Measurements from ENCODE around the gene EDAR. TPM values are rescaled to one million over a fixed set of nuclear protein-coding genes. Genes with fewer than 3 reads are reported as not detected.

EDAR gene
- total RNA-seq, 1 experiment from 2014 or later, result 0.15 TPM

DNA sequence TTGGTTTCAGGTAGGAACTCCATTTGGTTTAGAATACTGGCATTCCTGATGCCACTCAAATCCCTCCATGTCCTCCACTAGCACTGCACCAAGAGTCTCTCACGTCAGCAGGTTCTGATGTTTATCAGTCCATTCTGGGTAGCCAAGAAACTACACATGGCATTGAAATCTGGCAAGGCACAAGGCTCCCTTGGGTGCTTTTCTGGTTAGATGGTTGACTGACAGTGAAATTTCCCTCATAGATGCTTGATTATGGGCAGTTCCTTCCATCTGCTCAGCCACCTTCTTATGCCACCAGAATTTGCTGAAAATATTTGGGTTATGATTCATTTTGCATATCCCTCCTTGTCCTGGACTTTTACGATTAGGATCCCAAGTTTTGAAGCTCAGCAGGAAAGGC lies 32.6 kb downstream of the EDAR start:
- BruUV-seq (replicated peaks), result no TSS peak
- intact Hi-C loops (cut with micrococcal nuclease), result no loop called here
- no peak overlapping the region for H3K4me3 ChIP-seq (replicated peaks in 1 of 2; ENCODE audit: low read depth in 1 of 2, low read length in 2 of 2)
- H3K36me3 ChIP-seq (ENCODE audit: control insufficient read depth in 1 of 2, insufficient read depth in 2 of 2, low read length in 2 of 2), result no peaks in the 10 kb centered on the region
- CTCF ChIA-PET, result no interaction called here
- no peak overlapping the region for H3K9ac ChIP-seq (ENCODE audit: low read length)
- DNase-seq (ENCODE audit: low read depth, low spot score) (no peak), ATAC-seq (no peak)
- TF ChIP-seq EZH2phosphoT487 (IDR thresholded peaks at IDR 0.05; ENCODE audit: borderline replicate concordance) (no peak), MAX (IDR thresholded peaks at IDR 0.05) (no peak), ZFX (IDR thresholded peaks at IDR 0.05) (no peak), YY1 (IDR thresholded peaks at IDR 0.05; ENCODE audit: extremely low read depth, insufficient replicate concordance, low read depth, low read length) (no peak), EZH2 (IDR thresholded peaks at IDR 0.05) (no peak), REST (IDR thresholded peaks at IDR 0.05; ENCODE audit: low read depth) (no peak), SIN3A (IDR thresholded peaks at IDR 0.05; ENCODE audit: low read depth) (no peak), CEBPB (IDR thresholded peaks at IDR 0.05; ENCODE audit: low read depth) (no peak), RAD21 (IDR thresholded peaks at IDR 0.05; ENCODE audit: low read depth) (no peak), ELF1 (IDR thresholded peaks at IDR 0.05; ENCODE audit: borderline replicate concordance, low read depth) (no peak), SRF (IDR thresholded peaks at IDR 0.05; ENCODE audit: low read depth) (no peak), FOSL1 (IDR thresholded peaks at IDR 0.05; ENCODE audit: low read depth) (no peak), ZBTB33 (IDR thresholded peaks at IDR 0.05; ENCODE audit: extremely low read depth, insufficient replicate concordance, low read length) (no peak), CTCF (IDR thresholded peaks at IDR 0.05 in 2 of 3, conservative IDR thresholded peaks at IDR 0.05 in 1 of 3; ENCODE audit: borderline replicate concordance in 1 of 3, insufficient read depth in 1 of 3, low read depth in 2 of 3, low read length in 2 of 3) (no peak), POLR2AphosphoS5 (IDR thresholded peaks at IDR 0.05; ENCODE audit: low read depth, low read length) (no peak), ZNF274 (IDR thresholded peaks at IDR 0.05; ENCODE audit: low read depth, low read length) (no peak), POLR2A (IDR thresholded peaks at IDR 0.05; ENCODE audit: borderline replicate concordance, extremely low read depth, insufficient read depth, insufficient read length) (no peak), JUND (IDR thresholded peaks at IDR 0.05) (no peak)
- TF ChIP-seq, protein P1, sequence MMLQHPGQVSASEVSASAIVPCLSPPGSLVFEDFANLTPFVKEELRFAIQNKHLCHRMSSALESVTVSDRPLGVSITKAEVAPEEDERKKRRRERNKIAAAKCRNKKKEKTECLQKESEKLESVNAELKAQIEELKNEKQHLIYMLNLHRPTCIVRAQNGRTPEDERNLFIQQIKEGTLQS (IDR thresholded peaks at IDR 0.05), result no peak
- RAD21 ChIA-PET (ENCODE audit: low non-redundant PET in 1 of 2, low total read pairs in 2 of 2, uncharacterized antibody in 2 of 2, unreplicated experiment in 2 of 2), result no interaction called here
- no peaks in the 10 kb centered on the region for H3K9me2 ChIP-seq (ENCODE audit: insufficient read depth)
- H3K27ac ChIP-seq (ENCODE audit: low read depth, low read length), result no peak overlapping the region
- no peaks in the 10 kb centered on the region for H3K27me3 ChIP-seq (ENCODE audit: insufficient read depth, low read length)
- H3K79me2 ChIP-seq (ENCODE audit: insufficient read depth, low read length), result no peaks in the 10 kb centered on the region
- peak overlapping the region; percentile 58; the same call in 1 of the 2 replicates for H3K4me2 ChIP-seq (ENCODE audit: low read length)
- H2AFZ ChIP-seq (ENCODE audit: low read depth, low read length, poor library complexity, severe bottlenecking), result no peak overlapping the region
- no peaks in the 10 kb centered on the region for H3K9me3 ChIP-seq (ENCODE audit: control insufficient read depth in 1 of 2, insufficient read depth in 1 of 2, low read depth in 1 of 2, low read length in 2 of 2)
- no peaks in the 10 kb centered on the region for H4K20me1 ChIP-seq (ENCODE audit: insufficient read depth)
- H3K4me1 ChIP-seq (ENCODE audit: control insufficient read depth in 1 of 2, insufficient read depth in 2 of 2, low read length in 2 of 2), result peaks cover 23 to 45% of the 10 kb centered on the region in 2 experiments
- POLR2A ChIA-PET, result no interaction called here
